Gastrocnemius medialis (tissue), 4 donors: ENCODE data around the gene BTBD16.

Experiments
- CTCF ChIP-seq, 5 experiments: fragments of 450-650 bp in 3 of 5; fragments of 200-600 bp in 2 of 5; sonication (generic) in 2 of 5; IDR thresholded peaks in 4 of 5; conservative IDR thresholded peaks in 1 of 5; 1 replicate in 4 of 5; 2 replicates in 1 of 5; pipeline ENCODE4 v1.5.1; 2016 to 2019; ENCODE audit warnings: antibody characterized with exemption in 5 of 5, mild to moderate bottlenecking in 3 of 5, moderate library complexity in 3 of 5
- POLR2A ChIP-seq, 2 donors: fragments of 450-650 bp; IDR thresholded peaks; one replicate each; pipeline ENCODE4 v1.6.1; 2017; ENCODE audit warnings: antibody characterized with exemption in 2 of 2, mild to moderate bottlenecking in 2 of 2, moderate library complexity in 2 of 2

DNA sequence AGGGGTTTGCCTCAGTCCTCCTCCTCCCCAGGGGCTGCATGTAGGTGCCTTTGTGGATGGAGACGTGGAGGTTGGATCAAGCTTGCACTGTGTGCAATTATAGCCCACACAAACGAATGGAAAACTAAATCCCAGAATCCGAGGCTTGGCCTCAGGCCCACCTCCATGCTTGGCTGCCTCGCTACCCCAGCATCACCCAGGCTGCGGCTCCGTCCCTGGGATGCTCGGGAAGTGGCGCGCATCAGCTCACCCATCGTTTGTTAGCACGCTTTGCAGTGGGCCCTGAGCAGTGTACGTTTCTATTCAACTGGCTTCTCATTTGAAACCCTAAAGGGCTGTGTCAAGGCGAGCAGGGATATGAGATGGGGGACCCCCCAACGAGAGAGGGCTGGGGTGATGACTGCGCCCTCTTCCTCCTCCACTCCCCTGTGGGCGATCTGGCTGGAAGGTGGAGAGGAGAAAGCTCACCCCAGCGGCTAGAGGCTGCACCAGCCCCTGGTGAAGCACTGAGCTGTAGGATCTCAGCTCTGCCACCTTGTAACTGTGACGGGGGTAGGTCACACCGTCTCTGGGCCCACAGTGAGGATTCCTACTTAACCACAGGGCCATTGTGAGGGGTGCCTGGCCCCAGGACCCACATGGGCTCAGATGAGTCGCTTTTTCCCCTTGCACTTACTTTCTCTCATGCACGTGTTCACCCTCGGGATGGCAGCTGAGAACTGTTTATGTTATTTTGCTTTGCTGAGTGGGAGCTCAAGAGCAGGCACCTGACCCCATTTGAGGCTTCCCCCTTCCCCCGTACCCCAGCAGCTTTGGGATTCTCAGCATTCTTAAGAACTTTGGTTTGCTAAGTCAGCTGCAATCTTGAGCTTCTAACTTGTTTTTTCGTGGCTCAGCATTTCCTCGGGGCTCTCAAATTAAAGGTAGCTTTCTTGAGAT, 12.7 kb upstream of the BTBD16 start:
- TF ChIP-seq CTCF (IDR thresholded peaks at IDR 0.05 in 4 of 5, conservative IDR thresholded peaks at IDR 0.05 in 1 of 5) (no peak), POLR2A (IDR thresholded peaks at IDR 0.05) (no peak)
